Measurements from ENCODE around the gene TPPP.
"Not testable (repeated sequence)": the region's sequence is repeated elsewhere in the genome, so short reads cannot be mapped to it uniquely, and the experiment has no call there.

GRCh38 chr5:679166-679895 is 13.8 kb downstream of the TPPP start:
- TF ChIP-seq ARNT (IDR thresholded peaks at IDR 0.05); FOXM1 (IDR thresholded peaks at IDR 0.05; ENCODE audit: borderline replicate concordance); ELF4 (IDR thresholded peaks at IDR 0.05); FOXA1 (IDR thresholded peaks at IDR 0.05); HDGF (IDR thresholded peaks at IDR 0.05; ENCODE audit: borderline replicate concordance); SP1 (IDR thresholded peaks at IDR 0.05); FOXK2 (IDR thresholded peaks at IDR 0.05); BHLHE40 (IDR thresholded peaks at IDR 0.05; ENCODE audit: borderline replicate concordance); TARDBP (IDR thresholded peaks at IDR 0.05); PKNOX1 (IDR thresholded peaks at IDR 0.05); SUZ12 (IDR thresholded peaks at IDR 0.05): not testable (repeated sequence)

Data from HEK293T (cell line).